HG03558 (cell line): ENCODE results near the gene TAS2R14.

Experiments used
- ATAC-seq: cut with Tn5 transposase; IDR thresholded peaks from one replicate; pipeline ENCODE4 v1.9.1; 2021; ENCODE audit warnings: moderate number of reproducible peaks; ENCODE audit not compliant: unreplicated experiment; ENCODE audit errors: extremely low read depth

The TAS2R14 gene

DNA sequence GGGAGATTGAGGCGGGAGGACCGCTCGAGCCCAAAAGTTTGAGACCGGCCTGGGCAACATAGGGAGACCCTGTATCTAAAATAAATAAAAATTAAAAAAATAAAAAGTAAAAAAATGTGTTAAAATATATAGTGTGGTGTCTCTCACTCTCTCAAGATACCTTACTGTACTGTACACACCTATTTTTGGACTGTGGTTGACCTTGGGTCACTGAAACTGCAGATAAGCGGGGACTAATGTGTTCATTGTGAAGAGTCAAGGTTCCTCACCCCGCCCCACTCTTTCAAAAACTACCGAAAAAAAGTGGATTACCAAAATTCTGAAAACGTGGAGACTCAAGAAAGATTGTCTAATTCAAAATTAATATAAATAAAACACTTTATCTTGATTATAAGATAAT is 28.7 kb downstream of the TAS2R14 start:
- no peak for ATAC-seq

DNA sequence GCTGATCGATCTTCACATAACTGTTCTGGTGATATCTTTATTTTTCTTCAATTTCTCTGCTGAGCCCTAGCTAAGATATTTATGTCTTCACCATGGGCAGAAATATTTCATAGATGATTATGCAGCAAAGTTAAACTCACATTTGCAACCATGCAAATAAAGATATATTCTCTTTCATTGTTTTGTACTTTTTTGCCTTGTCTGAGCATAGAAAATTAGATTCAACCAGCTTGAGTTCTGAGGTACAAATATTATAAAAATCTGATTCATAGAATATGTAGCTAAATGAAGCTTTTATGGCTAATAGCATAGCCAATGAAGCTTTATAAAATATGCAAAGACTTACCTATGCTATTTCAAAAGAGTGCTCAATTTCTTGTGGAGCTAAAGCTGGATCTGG is 29.6 kb downstream of the TAS2R14 start, which contains the start of gene TAS2R13:
TAS2R13 (minus strand) TSS at position 101 of the 400 bp plus-strand sequence. CDS start 264 bp downstream, outside the sequence.
- ATAC-seq, result no peak

DNA sequence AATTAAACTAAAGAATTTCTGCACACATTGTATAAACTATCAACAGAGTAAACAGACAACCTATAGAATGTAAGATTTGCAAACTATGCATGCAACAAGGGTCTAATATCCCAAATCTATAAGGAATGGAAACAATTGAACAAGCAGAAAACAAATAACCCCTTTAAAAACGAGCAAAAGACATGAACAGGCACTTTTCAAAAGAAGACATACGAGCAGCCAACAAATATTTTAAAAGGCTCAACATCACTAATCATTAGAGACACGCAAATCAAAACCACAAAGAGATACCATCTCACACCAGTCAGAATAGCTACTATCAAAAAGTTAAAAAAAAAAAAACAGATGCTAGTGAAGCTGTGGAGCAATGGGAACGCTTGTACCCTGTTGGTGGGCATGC is 34.4 kb downstream of the TAS2R14 start:
- no peak for ATAC-seq

DNA sequence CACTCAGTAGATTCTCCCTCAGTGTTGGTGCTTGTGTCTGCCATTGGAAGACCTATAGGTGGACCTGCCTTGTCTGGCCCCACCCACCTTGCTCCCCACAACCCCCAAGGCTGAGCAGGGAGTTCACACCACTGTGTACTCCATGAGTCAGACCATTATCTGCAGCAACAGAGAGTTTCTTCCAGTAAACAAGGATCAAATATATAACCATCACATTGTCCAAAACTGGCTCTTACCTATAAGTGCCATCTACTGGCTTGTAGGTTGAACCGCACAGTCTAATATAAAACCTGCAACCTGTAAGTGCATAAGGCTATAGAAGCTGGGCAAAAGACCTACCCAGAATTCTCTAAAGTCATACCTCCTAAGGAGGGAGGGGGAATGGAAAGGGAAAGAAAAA is 37.6 kb downstream of the TAS2R14 start:
- no peak for ATAC-seq

DNA sequence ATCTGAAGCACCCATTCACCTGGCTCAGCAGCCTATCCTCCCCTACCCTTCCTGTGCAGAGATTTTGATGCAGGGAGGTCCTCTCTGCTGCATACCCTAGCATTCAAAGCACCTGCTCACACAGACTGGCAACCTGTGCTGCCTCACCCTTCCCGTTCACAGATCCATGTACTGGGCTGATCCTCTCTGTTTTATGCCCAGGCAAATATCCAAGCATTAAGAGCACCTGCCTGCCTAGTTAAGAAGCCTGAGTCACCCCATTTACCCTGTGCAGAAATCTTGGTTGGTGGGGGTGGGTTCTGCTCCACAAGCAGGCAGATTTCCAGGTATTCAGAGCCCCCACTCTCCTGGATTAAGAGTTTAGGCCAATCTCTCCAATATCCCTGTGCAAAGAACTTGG is 38.1 kb downstream of the TAS2R14 start:
- no peak for ATAC-seq

DNA sequence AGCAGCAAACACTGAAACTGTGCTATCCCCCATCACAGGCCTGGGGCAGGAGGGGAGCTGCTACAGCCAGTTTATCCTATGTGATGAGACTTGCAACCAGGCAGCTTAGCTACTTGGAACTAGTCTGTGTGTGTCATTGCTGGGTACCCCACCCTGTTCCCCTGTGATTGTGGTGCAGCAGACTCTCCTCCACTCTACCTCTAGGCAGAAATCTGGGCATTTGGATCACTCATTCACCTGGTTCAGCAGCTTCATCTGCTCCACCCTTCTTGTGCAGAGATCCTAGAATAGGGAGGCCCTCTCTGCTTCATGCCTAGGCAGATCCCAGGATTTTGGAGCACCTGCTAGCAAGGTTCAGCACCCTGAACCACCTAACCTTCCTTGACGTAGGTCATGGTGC is 38.5 kb downstream of the TAS2R14 start:
- ATAC-seq, result no peak

DNA sequence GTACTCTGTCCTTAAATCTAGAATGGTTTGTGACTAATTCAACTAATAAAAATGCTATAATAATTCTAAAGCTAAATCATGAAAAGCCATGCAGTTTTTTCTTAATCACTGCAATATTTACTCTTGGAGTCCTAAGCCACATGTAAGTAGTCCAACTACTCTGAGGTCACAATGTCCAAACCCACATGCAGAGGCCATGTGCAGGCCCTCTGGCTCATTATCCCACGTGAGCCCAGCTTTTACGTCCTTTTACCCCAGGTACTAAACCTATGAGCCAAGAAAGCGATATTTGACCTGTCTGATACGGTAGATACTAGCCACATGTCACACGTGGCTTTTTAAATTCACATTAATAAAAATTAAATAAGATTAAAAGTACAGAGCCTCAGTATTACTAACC is 42.2 kb downstream of the TAS2R14 start:
- ATAC-seq, result no peak

DNA sequence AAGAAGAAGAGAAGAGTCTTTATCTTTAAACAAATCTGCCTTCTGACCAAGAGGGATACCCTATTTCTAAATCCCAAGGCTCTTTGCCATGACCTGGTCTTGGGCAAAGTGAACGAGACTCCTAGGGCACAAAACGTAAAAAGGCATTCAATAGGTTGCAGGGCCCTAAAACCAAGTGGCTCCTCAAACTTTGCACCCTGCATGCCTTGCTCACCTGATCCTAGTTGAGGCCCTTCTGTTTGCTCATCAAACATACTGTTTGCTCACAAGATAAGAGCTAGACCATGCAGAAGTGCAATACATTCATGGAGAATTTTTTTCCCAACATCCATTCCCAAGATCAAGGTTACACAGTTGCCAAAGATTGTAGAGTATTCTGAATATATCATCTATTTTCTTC is 47.1 kb downstream of the TAS2R14 start:
- no peak for ATAC-seq

DNA sequence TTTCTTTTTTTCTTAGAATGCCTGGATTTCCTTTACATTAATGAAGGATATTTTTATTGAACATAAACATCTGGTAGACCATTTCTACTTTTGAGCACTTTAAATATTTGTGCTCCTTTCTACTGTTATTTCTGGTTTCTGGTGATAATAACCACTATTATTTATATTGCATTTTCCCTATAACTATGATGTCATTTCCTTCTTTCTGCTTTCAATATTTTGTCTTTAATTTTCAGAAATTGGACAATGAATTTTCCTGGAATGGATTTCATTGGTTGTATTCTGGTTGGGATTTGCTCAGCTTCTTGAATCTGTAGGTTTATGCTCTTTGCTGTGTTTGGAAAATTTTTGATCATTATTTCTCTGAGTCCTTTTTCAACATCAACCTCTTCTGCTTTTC is 49.8 kb downstream of the TAS2R14 start:
- no peak for ATAC-seq
